ENCODE results near the gene CHN1.

Gene CHN1

GRCh38 chr2:174949988-174950687, 55.0 kb downstream of the CHN1 start:
- Histone ChIP-seq H3K9me3 (ENCODE audit: severe bottlenecking) (no peaks in the 10 kb centered on the region), H3K4me3 (ENCODE audit: severe bottlenecking) (no peak overlapping the region), H3K27me3 (ENCODE audit: insufficient read depth, poor library complexity, severe bottlenecking) (no peaks in the 10 kb centered on the region), H3K27ac (ENCODE audit: poor library complexity, severe bottlenecking) (no peak overlapping the region), H3K4me1 (ENCODE audit: insufficient read depth, poor library complexity, severe bottlenecking) (peaks cover 15% of the 10 kb centered on the region), H3K36me3 (ENCODE audit: low read depth) (no peaks in the 10 kb centered on the region)
- no peak for DNase-seq (ENCODE audit: low spot score)
- TF ChIP-seq CTCF (IDR thresholded peaks at IDR 0.05; ENCODE audit: poor library complexity, severe bottlenecking): no peak
- ATAC-seq (ENCODE audit: low read depth): no peak

- DNase-seq (ENCODE audit: low spot score) (no peak), ATAC-seq (ENCODE audit: low read depth) (no peak)
- no peak overlapping the region for H3K27ac ChIP-seq (ENCODE audit: poor library complexity, severe bottlenecking)
- no peak overlapping the region for H3K4me3 ChIP-seq (ENCODE audit: severe bottlenecking)
- H3K4me1 ChIP-seq (ENCODE audit: insufficient read depth, poor library complexity, severe bottlenecking): no peaks in the 10 kb centered on the region
- no peaks in the 10 kb centered on the region for H3K9me3 ChIP-seq (ENCODE audit: severe bottlenecking)
- H3K36me3 ChIP-seq (ENCODE audit: low read depth): no peaks in the 10 kb centered on the region
- TF ChIP-seq CTCF (IDR thresholded peaks at IDR 0.05; ENCODE audit: poor library complexity, severe bottlenecking): no peak
- H3K27me3 ChIP-seq (ENCODE audit: insufficient read depth, poor library complexity, severe bottlenecking): no peaks in the 10 kb centered on the region
Observed at GRCh38 chr2:174945601-174946260, 59.5 kb downstream of the CHN1 start.

- TF ChIP-seq CTCF (IDR thresholded peaks at IDR 0.05; ENCODE audit: poor library complexity, severe bottlenecking): no peak
- DNase-seq (ENCODE audit: low spot score) (no peak), ATAC-seq (ENCODE audit: low read depth) (peak; percentile 93)
- H3K36me3 ChIP-seq (ENCODE audit: low read depth): no peaks in the 10 kb centered on the region
- H3K4me3 ChIP-seq (ENCODE audit: severe bottlenecking): no peak overlapping the region
- no peaks in the 10 kb centered on the region for H3K9me3 ChIP-seq (ENCODE audit: severe bottlenecking)
- peaks cover 10% of the 10 kb centered on the region for H3K4me1 ChIP-seq (ENCODE audit: insufficient read depth, poor library complexity, severe bottlenecking)
- no peak overlapping the region for H3K27ac ChIP-seq (ENCODE audit: poor library complexity, severe bottlenecking)
- H3K27me3 ChIP-seq (ENCODE audit: insufficient read depth, poor library complexity, severe bottlenecking): no peaks in the 10 kb centered on the region
Observed at GRCh38 chr2:174939046-174939445, 66.1 kb downstream of the CHN1 start.

GRCh38 chr2:174931724-174932123, 73.5 kb downstream of the CHN1 start:
- Histone ChIP-seq H3K27me3 (ENCODE audit: insufficient read depth, poor library complexity, severe bottlenecking) (no peaks in the 10 kb centered on the region), H3K9me3 (ENCODE audit: severe bottlenecking) (no peaks in the 10 kb centered on the region), H3K27ac (ENCODE audit: poor library complexity, severe bottlenecking) (no peak overlapping the region), H3K4me1 (ENCODE audit: insufficient read depth, poor library complexity, severe bottlenecking) (no peaks in the 10 kb centered on the region), H3K4me3 (ENCODE audit: severe bottlenecking) (no peak overlapping the region), H3K36me3 (ENCODE audit: low read depth) (no peaks in the 10 kb centered on the region)
- DNase-seq (ENCODE audit: low spot score) (no peak), ATAC-seq (ENCODE audit: low read depth) (peak; percentile 88)
- TF ChIP-seq CTCF (IDR thresholded peaks at IDR 0.05; ENCODE audit: poor library complexity, severe bottlenecking): no peak

GRCh38 chr2:174929786-174930185, 75.4 kb downstream of the CHN1 start:
- no peaks in the 10 kb centered on the region for H3K9me3 ChIP-seq (ENCODE audit: severe bottlenecking)
- TF ChIP-seq CTCF (IDR thresholded peaks at IDR 0.05; ENCODE audit: poor library complexity, severe bottlenecking): no peak
- no peak overlapping the region for H3K4me3 ChIP-seq (ENCODE audit: severe bottlenecking)
- H3K27me3 ChIP-seq (ENCODE audit: insufficient read depth, poor library complexity, severe bottlenecking): no peaks in the 10 kb centered on the region
- ATAC-seq (ENCODE audit: low read depth) (no peak), DNase-seq (ENCODE audit: low spot score) (no peak)
- H3K4me1 ChIP-seq (ENCODE audit: insufficient read depth, poor library complexity, severe bottlenecking): no peaks in the 10 kb centered on the region
- H3K27ac ChIP-seq (ENCODE audit: poor library complexity, severe bottlenecking): no peak overlapping the region
- H3K36me3 ChIP-seq (ENCODE audit: low read depth): no peaks in the 10 kb centered on the region

Measured in RWPE2 (cell line).